NCI-H1092 treated with DMSO at 0.1 percent for 48 hours (cell line): ENCODE measurements around the gene CDKN2B-AS1.
"Not testable (repeated sequence)": the region's sequence is repeated elsewhere in the genome, so short reads cannot be mapped to it uniquely, and the experiment has no call there.

Experiments
- DNase-seq: peaks from one replicate; lab custom pipeline; 2025; lab: John Stamatoyannopoulos, UW

Gene CDKN2B-AS1

GRCh38 chr9:21994556-21995005 lies at the start of gene CDKN2B-AS1:
Gene CDKN2B-AS1 (plus strand): TSS chr9:21994791.
- peak; percentile 98 for DNase-seq

- DNase-seq = no peak
Measured at GRCh38 chr9:21945606-21946005, 49.0 kb upstream of the CDKN2B-AS1 start.

DNA sequence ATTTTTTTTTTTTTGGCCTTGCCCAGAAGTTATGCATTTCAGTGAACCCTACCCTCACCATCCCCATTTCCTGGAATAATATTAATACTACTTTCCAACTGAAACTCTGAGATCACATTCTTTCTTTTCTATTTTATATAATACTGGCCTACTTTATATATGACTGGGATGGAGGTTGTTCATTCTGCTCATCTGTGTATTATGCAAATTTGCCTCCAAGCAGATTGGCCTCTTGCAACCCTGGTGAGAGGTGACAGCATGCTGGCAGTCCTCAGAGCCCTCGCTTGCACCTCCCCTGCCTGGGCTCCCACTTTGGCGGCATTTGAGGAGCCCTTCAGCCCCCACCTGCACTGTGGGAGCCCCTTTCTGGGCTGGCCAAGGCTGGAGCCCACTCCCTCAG lies 35.8 kb upstream of the CDKN2B-AS1 start:
- DNase-seq = no peak

DNA sequence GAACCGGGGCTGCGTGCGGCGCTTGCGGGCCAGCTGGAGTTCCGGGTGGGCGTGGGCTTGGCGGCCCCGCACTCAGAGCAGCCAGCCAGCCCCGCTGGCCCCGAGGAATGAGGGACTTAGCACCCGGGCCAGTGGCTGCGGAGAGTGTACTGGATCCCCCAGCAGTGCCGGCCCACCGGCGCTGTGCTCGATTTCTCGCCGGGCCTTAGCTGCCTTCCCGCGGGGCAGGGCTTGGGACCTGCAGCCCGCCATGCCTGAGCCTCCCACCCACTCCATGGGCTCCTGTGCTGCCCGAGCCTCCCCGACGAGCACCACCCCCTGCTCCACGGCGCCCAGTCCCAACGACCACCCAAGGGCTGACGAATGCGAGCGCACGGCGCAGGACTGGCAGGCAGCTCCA lies 35.3 kb upstream of the CDKN2B-AS1 start:
- DNase-seq = not testable (repeated sequence)

DNA sequence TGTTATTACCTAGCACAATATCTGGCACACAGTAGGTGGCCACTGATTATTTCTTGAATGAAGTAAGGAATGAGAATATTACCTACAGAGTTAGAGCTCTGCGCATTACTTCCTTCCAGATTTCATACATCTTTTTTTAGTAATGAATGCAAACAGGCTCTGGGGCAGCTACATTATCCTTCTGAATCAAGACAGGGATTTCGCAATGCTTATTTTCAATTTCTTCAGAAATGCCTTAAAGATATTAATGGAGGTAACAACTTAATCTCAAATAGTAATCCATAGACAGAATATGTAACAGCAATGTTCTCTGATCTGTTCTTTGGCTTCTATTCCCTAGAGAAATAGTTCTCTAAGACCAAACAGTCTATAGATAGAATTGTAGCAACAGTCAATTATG lies 33.0 kb upstream of the CDKN2B-AS1 start:
- no peak for DNase-seq

DNA sequence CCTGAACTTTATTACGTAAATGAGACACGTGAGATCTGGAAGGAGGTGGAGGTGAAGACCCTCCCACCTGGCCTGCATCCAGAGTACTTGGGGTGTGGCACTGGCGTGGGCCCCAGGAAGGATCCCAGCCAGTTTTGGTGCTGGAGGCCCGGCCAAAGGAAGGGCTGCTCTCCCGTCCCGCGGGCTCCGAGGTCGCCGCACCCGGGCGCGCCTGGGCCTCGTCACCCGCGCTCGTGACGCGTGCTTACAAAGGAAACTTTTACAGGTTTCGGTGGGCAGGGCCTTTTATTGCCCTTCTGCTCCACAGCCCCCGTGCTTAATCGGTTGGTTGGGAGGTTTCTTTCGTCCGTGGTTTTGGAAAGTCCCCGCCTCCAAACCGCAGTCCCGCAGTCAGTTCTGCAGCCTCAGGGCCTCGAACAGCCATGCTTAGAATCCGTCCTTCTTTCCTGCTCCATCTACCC lies 29.6 kb upstream of the CDKN2B-AS1 start:
- DNase-seq = no peak

- DNase-seq = no peak
Measured at GRCh38 chr9:21965401-21965951, 29.1 kb upstream of the CDKN2B-AS1 start.

DNA sequence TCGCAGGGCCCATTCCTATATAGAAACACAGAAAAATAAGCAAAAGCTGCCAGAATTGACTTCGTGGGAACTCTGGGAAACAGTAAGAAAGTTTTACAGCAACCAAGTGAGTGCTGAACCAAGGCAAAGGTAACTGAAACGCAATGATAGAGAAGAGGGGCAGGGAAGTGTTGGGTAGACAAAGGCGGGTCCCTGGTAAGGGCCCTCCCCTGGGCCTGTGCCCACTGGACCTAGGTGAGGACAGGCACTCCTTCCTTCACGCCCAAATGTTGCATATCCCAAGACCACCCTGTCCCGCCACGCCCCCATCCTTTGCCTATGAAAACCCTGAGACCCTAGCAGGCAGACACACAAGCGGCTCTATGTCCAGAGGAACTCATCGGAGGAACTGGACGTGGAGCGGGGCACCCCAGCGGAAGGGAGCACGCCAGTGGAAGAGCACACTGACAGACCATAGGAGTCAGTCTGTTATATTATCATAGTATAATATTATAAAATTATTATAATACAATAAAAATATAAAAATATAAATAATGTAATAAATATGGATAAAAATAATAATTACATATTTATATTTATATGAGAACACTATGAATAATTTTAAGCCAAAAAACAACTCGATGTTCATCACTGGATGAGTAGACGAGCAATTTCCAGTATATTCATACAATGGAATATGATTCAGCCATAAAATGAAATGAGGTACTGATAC lies 28.3 kb upstream of the CDKN2B-AS1 start:
- DNase-seq = no peak

- no peak for DNase-seq
Measured at GRCh38 chr9:21967169-21967568, 27.4 kb upstream of the CDKN2B-AS1 start.

DNA sequence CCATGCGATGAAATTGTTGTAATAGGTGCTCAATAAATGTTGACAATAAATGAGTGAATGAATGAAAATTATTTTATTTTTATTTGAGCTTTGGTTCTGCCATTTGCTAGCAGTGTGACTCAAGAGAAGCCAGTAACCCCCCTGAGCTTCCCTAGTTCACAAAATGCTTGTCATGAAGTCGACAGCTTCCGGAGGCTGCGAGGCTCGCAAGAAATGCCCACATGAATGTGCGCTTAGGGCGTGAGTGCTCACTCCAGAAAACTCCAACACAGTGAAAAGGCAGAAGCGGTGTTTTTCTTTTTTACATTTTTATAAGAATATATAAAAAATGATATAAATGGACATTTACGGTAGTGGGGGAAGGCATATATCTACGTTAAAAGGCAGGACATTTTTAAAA lies 26.9 kb upstream of the CDKN2B-AS1 start:
- DNase-seq = no peak

- DNase-seq = no peak
Measured at GRCh38 chr9:21968331-21969010, 26.1 kb upstream of the CDKN2B-AS1 start.

DNA sequence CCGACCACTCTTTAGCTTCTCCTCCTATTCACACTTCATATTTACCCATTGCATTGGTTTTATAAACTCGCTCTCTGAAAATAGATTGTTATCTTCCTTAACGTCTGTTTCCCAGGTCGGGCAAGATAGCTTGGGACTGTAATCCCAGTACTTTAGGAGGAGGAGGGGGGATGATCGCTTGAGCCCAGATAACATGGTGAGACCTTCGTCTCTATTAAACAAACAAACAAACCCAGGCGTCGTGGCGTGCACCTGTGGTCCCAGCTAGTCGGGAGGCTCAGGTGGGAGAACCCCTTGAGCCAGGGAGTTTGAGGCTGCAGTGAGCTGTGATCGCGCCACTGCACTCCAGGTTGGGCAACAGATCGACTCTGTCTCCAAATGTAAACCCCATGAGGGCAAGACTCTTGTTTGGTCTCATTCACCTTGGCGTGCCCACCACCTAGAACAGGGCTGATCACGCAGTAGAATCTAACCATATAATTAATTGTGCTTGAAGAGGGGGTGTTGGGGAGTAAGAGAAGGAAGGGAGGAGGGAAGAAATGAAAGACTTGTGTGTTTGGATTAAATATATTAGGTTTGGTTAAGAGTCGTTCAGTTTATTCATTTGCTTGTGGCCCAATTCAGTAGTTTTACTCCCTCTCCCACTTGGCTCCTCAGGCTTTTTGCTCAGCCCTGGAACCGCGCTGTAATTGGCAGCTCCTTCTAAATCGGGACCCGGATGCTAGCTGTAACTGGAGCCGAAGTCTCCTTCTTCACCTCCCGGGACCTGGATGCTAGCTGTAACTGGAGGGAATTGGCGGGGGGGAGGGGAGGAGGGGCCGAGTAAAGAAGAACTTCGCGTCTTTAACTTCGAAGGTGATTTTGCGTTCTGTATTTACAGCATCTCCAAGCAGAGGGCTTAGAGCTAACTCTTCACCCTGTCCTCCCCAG lies 25.3 kb upstream of the CDKN2B-AS1 start:
- no peak for DNase-seq

- no peak for DNase-seq
Measured at GRCh38 chr9:21969951-21970799, 24.4 kb upstream of the CDKN2B-AS1 start.

GRCh38 chr9:21970800-21971640 lies 23.6 kb upstream of the CDKN2B-AS1 start:
- DNase-seq = no peak

DNA sequence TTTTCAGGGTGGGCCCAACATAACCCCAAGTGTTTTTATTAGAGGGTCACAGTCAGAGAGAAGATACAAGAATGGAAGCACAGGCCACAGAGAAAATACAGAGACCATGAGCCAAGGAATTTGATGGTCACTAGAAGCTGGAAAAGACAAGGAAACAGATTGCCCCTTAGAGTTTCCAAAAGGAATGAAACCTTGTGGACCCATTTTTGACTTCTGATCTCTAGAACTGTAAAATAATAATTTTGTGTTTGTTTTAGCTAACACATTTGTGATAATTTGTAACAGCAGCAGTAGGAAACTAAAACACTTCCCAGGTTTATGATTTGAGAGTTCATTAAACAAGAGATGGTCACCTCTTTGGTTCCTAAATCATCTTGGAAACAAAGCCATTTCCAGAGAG lies 22.2 kb upstream of the CDKN2B-AS1 start:
- DNase-seq = no peak

DNA sequence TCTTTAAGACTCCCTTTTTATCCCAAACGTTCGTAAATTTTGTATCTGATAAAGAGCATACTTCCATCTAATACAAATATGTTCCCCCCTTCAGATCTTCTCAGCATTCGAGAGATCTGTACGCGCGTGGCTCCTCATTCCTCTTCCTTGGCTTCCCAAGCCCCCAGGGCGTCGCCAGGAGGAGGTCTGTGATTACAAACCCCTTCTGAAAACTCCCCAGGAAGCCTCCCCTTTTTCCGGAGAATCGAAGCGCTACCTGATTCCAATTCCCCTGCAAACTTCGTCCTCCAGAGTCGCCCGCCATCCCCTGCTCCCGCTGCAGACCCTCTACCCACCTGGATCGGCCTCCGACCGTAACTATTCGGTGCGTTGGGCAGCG lies 20.3 kb upstream of the CDKN2B-AS1 start:
- DNase-seq = peak; percentile 88

GRCh38 chr9:21974722-21975409 lies 19.7 kb upstream of the CDKN2B-AS1 start:
- DNase-seq = peak; percentile 98

- DNase-seq = no peak
Measured at GRCh38 chr9:21976334-21976875, 18.2 kb upstream of the CDKN2B-AS1 start.

GRCh38 chr9:21982391-21982790 lies 12.2 kb upstream of the CDKN2B-AS1 start:
- no peak for DNase-seq
